ENCODE results near the gene FAM89B.

FAM89B gene

DNA sequence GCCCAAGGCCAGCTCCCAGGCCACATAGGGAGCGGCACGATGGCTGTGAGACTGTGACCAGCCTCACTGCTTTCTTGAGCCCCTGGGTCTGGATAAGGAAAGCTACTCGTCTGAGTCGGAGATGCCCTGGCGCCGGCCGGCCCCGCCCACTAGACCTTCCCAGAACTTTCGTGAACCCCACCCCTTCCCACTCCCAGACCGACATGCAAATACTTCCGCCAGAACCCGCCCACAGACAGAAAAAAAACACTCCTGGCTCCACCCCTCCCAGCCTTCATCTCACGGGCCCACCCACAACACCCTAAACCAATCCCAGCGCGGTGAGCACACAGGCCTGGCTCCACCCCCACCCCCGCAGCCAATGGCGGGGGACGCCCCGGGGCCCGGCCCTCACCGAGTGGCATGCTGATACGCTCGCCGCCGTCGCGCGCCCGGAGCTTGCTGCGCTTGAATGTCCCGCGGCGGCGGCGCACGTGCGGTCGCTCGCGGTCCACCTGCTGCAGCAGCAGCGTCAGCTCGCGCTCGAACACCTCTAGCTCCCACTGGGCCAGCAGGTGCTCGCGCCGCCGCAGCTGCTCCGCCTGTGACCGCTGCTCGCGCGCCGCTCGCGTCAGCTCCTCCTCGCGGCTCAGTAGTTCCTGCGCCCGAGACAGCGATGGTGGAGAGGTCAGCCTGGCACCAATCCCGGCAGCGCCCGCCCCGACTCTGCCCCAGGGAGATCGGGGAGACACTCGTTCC, 34.7 kb downstream of the FAM89B start:
- H3K79me2 ChIP-seq, result no peaks in the 10 kb centered on the region
- H3K27me3 ChIP-seq (ENCODE audit: control insufficient read depth, insufficient read depth, low read length), result no peaks in the 10 kb centered on the region
- H3K4me2 ChIP-seq (ENCODE audit: low read length), result no peak overlapping the region
- no peak overlapping the region for H3K9ac ChIP-seq
- peak overlapping the region; percentile 42 for H3K27ac ChIP-seq
- no peaks in the 10 kb centered on the region for H3K36me3 ChIP-seq (ENCODE audit: control insufficient read depth, insufficient read depth, low read length)
- no peaks in the 10 kb centered on the region for H3K4me1 ChIP-seq
- no peaks in the 10 kb centered on the region for H3K9me3 ChIP-seq (ENCODE audit: control insufficient read depth, low read length)
- H2AFZ ChIP-seq, result no peak overlapping the region
- no peak overlapping the region for H3K4me3 ChIP-seq (ENCODE audit: low read depth, low read length)
- TF ChIP-seq, protein P1, sequence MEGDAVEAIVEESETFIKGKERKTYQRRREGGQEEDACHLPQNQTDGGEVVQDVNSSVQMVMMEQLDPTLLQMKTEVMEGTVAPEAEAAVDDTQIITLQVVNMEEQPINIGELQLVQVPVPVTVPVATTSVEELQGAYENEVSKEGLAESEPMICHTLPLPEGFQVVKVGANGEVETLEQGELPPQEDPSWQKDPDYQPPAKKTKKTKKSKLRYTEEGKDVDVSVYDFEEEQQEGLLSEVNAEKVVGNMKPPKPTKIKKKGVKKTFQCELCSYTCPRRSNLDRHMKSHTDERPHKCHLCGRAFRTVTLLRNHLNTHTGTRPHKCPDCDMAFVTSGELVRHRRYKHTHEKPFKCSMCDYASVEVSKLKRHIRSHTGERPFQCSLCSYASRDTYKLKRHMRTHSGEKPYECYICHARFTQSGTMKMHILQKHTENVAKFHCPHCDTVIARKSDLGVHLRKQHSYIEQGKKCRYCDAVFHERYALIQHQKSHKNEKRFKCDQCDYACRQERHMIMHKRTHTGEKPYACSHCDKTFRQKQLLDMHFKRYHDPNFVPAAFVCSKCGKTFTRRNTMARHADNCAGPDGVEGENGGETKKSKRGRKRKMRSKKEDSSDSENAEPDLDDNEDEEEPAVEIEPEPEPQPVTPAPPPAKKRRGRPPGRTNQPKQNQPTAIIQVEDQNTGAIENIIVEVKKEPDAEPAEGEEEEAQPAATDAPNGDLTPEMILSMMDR (IDR thresholded peaks at IDR 0.05), result no peak

DNA sequence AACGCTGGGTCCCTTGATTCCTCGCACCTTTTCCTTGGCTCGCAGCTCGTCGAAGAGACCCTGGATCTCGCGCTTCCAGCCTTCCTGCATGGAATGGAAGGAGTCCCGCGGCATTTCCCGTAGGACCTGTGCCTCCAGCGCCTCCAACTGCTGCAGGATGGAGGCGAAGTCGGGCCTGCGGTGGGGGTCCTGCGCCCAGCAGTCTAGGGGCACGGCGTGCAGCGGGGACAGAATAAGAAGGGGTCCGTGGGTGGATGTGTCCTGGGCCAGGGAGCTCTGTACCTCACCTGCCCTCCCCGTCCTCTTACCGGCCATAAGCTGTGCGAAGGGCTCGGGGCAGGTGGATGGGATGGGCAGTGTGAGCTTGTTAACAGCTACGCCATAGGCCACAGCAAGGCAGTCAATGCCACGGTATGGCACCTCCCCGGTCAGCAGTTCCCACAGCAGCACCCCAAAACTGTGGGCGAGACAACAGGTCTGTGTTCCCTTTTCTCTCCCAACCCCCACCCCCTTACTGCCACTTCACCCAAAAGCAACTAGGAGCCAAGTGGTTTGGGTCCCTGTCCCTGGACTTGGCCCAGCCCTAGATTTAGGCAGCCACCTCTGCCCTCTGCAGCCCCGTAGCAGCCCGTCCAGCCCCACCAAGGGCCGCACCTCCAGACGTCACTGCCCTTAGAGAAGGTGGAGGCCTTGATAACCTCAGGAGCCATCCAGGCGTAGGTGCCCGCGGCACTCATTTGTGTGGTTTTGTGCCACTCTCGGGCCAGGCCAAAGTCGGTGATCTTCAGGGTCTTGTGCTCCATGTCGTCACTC, 35.5 kb downstream of the FAM89B start:
- Histone ChIP-seq H3K79me2 (no peaks in the 10 kb centered on the region), H2AFZ (no peak overlapping the region), H3K4me1 (no peaks in the 10 kb centered on the region), H3K9ac (no peak overlapping the region), H3K9me3 (ENCODE audit: control insufficient read depth, low read length) (no peaks in the 10 kb centered on the region), H3K4me3 (ENCODE audit: low read depth, low read length) (no peak overlapping the region), H3K27me3 (ENCODE audit: control insufficient read depth, insufficient read depth, low read length) (no peaks in the 10 kb centered on the region), H3K27ac (no peak overlapping the region), H3K36me3 (ENCODE audit: control insufficient read depth, insufficient read depth, low read length) (no peaks in the 10 kb centered on the region), H3K4me2 (ENCODE audit: low read length) (no peak overlapping the region)
- TF ChIP-seq, protein P1 (IDR thresholded peaks at IDR 0.05), result no peak

DNA sequence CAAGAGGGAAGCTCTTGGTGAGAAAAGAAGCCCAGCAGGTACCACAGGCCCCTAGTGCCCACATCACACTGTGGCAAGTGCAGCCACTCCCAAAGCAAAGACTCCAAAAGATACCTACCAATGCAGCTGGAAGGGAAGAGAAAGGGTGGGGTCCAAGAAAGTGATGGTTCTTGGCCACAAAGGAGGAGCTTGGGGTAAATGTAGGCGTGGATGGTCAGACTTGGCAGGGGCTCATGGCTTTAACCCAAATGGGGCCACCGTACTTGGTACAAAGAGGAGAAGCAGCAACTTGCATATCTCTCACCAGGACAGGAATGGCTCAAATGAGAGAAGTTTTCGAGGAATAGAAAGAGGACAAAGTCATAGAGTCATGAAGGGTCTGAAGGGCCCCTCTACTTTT, 36.9 kb downstream of the FAM89B start:
- no peaks in the 10 kb centered on the region for H3K27me3 ChIP-seq (ENCODE audit: control insufficient read depth, insufficient read depth, low read length)
- H3K79me2 ChIP-seq, result no peaks in the 10 kb centered on the region
- TF ChIP-seq, protein P1 (IDR thresholded peaks at IDR 0.05), result no peak
- H3K27ac ChIP-seq, result no peak overlapping the region
- H3K4me3 ChIP-seq (ENCODE audit: low read depth, low read length), result no peak overlapping the region
- no peak overlapping the region for H2AFZ ChIP-seq
- H3K4me1 ChIP-seq, result no peaks in the 10 kb centered on the region
- no peaks in the 10 kb centered on the region for H3K9me3 ChIP-seq (ENCODE audit: control insufficient read depth, low read length)
- H3K36me3 ChIP-seq (ENCODE audit: control insufficient read depth, insufficient read depth, low read length), result no peaks in the 10 kb centered on the region
- H3K4me2 ChIP-seq (ENCODE audit: low read length), result no peak overlapping the region
- no peak overlapping the region for H3K9ac ChIP-seq

DNA sequence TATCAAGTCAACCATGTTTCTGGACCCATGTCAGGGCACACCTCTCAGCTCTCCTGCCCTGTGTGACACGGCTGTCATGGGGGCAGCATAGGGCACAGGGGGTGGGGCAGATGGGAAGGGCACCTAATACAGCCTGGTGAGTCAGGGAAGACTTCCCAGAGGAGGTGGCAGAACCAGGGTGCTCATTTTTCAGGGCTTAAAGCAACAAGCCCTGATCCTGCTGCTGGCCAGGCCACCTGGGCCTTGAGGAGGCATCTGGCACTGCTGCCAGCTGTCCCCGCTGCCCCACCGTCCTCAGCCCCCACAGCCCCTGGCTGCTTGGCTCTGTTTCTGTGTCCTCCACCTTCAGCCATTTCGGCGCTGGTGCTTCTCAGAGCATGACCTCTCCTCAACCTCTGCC, 37.3 kb downstream of the FAM89B start:
- Histone ChIP-seq H3K4me1 (no peaks in the 10 kb centered on the region), H3K27me3 (ENCODE audit: control insufficient read depth, insufficient read depth, low read length) (no peaks in the 10 kb centered on the region), H3K9me3 (ENCODE audit: control insufficient read depth, low read length) (no peaks in the 10 kb centered on the region), H3K79me2 (no peaks in the 10 kb centered on the region), H2AFZ (no peak overlapping the region), H3K9ac (no peak overlapping the region), H3K4me2 (ENCODE audit: low read length) (no peak overlapping the region), H3K36me3 (ENCODE audit: control insufficient read depth, insufficient read depth, low read length) (no peaks in the 10 kb centered on the region), H3K4me3 (ENCODE audit: low read depth, low read length) (no peak overlapping the region), H3K27ac (peak overlapping the region; percentile 15)
- TF ChIP-seq, protein P1 (IDR thresholded peaks at IDR 0.05), result no peak
